KOPT-K1 (cell line): ENCODE data around the gene NTM.

Experiments used
- H3K27ac ChIP-seq: fragments of 200-600 bp; sonication (generic); 2 replicates; pipeline ENCODE4 v1.5.1; 2016; ENCODE audit warnings: antibody characterized with exemption, mild to moderate bottlenecking, low read depth, low read length; ENCODE audit not compliant: poor library complexity, severe bottlenecking
- H3K36me3 ChIP-seq: fragments of 200-600 bp; sonication (generic); 2 replicates; pipeline ENCODE4 v1.5.1; 2017; ENCODE audit warnings: antibody characterized with exemption, mild to moderate bottlenecking, low read length, moderate library complexity; ENCODE audit not compliant: insufficient read depth
- H3K9me3 ChIP-seq: fragments of 200-600 bp; sonication (generic); 2 replicates; pipeline ENCODE4 v1.5.1; 2017; ENCODE audit warnings: antibody characterized with exemption, low read length, mild to moderate bottlenecking; ENCODE audit not compliant: insufficient read depth, poor library complexity, severe bottlenecking

NTM gene

DNA sequence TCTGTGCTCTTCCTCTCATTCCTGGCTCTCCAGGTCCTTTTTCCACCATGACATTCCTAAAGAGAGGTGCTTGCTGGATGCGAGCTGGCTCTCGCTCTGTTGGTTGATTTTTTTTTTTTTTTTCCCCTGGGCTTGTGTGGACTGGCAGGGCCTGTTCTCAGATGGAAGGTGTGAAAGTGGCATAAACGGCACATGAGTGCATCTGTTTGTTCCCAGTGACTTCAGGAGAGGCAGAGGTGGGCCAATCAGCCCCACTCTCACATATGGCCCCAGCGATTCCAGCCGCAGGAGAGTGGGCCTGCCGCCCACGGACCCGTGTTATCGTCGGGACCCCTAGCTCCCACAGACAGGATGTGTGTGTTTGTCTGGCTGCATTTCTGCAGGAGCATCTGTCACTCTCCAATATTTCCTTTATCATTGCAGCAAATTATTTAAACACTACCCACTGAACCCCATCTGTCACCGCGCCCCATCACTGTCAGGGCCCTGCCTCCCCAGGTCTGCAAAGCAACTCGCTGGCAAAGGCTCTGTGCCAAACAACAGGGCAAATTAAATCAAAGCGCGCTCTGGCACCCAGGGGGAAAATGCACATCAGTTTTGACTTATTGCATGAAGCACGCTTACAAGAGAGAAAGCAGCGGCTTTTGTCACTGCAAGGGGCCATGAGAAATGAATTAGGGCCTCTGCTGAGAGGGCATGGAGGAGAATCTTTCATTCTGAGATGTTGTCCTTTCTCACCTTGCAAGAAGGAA, 886.3 kb downstream of the NTM start:
- H3K9me3 ChIP-seq: no peaks in the 10 kb centered on the region
- H3K27ac ChIP-seq: no peak overlapping the region
- no peaks in the 10 kb centered on the region for H3K36me3 ChIP-seq

DNA sequence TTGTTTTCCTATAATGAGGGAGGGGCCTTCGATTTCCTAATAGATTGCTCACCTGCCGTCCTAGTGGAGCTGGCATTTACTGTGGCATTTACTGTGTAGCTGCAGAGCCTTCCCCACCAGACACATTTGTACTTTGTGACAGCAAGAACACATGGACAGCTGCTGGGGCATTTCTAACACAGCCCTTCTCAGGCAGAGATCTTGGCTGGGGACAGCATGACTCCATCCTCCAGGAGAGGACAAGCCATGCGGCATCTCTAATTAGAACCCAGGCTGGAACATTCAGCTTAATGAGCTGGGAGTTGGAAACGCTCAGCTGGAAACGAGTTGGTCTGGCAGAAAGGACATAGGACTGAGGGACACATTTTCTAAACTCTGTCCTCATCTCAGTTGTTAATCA, 887.5 kb downstream of the NTM start:
- no peak overlapping the region for H3K27ac ChIP-seq
- H3K36me3 ChIP-seq: no peaks in the 10 kb centered on the region
- no peaks in the 10 kb centered on the region for H3K9me3 ChIP-seq

DNA sequence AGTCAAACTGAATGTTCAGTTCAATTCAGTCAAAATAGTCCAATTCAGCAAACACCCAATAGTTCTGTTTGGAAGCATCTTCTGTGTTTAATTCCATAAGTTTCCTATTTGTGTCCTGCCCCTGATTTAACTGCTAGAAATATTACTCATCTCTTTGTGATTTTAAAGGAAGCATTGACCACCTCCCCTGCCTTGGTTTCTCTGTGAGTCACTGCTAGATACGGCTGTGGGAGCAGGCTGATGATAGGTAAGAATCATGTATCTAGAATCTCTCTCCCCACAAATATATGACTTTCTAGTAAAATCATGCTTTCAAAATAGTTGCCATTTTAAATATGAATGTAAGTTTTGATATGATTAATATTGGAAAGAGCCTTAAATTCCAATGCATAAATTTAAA, 888.5 kb downstream of the NTM start:
- H3K27ac ChIP-seq: no peak overlapping the region
- H3K36me3 ChIP-seq: no peaks in the 10 kb centered on the region
- H3K9me3 ChIP-seq: no peaks in the 10 kb centered on the region

DNA sequence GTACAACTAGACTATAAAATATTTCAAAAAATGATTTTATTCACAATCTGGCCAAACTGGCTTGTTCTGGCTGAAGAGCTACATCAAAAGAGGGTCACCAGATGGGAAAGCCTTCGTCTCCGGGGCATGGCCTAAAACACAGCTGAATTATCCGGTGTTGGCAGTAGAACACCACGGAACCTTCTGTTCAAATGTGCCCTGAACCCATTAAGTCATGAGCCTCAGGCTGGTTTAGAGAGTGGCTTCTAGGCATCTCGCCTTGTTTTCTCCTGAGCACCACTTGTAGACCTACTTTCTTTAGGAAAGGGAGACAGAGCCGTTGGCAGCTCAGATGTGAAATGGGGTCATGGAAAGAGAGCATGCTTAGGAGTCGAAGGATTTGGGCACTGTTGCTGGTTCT, 890.2 kb downstream of the NTM start:
- no peaks in the 10 kb centered on the region for H3K36me3 ChIP-seq
- no peaks in the 10 kb centered on the region for H3K9me3 ChIP-seq
- no peak overlapping the region for H3K27ac ChIP-seq

DNA sequence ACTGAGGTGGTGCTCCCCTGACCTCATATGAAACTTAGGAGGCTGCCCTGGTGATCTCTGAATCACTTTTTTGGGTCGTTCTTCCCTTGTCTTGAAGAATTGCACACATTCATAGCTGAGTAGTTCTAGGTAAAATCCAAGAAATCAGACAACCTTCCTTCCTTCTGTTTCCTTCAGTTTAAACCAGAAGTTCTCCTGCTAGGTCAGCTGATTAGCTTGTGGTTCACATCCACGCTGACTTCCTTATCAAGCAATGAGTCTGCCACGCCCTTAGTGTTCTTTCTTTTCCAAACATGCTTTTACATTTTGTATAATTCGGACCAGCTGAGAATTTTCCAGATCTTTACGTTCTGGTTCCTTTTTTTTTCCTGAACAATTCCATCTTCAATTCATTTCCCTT, 892.8 kb downstream of the NTM start:
- H3K27ac ChIP-seq: no peak overlapping the region
- H3K36me3 ChIP-seq: no peaks in the 10 kb centered on the region
- no peaks in the 10 kb centered on the region for H3K9me3 ChIP-seq

DNA sequence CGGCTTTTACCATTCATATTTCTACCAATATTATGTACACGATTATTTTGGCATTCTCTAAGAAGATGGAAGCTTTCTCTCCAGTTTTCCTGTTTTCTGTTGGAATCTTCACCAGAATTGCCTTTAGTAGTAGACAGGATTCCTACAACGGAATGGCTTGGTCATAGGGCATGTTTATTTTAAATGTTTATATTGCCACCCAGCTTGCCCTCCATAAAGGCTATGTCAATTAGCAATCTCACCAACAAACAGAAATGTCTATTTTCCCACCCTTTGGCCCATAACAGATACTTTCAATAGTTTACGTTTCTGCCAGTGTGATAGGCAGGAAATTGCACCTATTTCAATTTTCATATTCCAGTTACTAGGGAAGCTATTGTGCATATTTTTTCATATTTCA, 893.5 kb downstream of the NTM start:
- Histone ChIP-seq H3K9me3 (no peaks in the 10 kb centered on the region), H3K36me3 (no peaks in the 10 kb centered on the region), H3K27ac (no peak overlapping the region)

DNA sequence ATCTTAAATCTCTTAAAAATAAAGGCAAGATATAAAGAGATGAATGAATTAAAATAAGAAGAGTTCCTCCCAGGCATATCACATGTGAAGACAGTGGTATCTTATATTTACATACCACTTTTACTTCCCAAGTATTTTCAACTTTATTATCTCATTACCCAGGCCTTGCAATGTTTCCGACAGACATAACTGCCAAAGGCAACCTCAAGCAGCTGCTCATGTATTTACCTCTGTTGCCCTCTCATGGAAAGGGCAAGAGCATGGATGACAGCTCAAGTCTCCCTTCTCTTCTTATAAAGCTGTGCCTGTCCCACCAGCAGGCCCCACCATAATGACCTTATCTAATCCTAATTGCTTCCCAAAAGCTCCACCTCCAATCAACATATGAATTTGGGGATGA, 894.2 kb downstream of the NTM start:
- no peaks in the 10 kb centered on the region for H3K36me3 ChIP-seq
- H3K27ac ChIP-seq: no peak overlapping the region
- H3K9me3 ChIP-seq: no peaks in the 10 kb centered on the region

DNA sequence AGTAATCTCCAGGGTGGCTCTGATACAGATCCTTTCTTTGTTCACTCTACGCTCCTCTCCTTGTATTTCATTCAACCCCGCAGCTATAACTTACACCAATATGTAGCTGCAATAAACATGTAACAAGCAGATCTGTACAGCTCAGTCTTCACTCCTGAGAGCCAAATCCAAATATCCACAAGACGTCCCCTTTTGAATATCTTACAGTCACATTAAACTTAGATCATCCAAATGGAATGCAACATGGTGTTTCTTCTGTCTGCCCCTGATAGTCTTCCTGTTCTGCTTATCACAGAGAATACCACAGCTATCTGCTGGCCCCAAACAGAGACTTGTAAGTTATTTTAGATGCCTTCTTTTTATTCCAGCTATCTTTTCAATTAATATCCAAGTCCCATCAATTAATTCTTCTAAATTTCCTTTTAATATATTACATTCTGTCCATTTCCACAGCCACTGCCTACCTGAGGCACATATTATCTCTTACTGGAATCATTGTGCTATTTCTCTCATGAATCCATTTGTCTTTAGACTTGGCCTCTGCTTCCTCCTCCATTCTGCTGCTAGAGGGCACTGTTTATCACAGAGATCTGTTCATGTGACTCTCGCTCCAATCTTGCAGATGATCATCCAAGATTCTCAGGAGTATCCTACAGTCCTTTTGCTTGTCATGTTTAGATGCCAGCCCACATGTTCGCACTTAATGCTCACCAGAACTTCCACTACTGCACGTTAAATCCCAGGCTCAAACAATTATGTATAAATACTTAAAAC, 908.6 kb downstream of the NTM start:
- H3K9me3 ChIP-seq: no peaks in the 10 kb centered on the region
- H3K27ac ChIP-seq: no peak overlapping the region
- H3K36me3 ChIP-seq: no peaks in the 10 kb centered on the region

DNA sequence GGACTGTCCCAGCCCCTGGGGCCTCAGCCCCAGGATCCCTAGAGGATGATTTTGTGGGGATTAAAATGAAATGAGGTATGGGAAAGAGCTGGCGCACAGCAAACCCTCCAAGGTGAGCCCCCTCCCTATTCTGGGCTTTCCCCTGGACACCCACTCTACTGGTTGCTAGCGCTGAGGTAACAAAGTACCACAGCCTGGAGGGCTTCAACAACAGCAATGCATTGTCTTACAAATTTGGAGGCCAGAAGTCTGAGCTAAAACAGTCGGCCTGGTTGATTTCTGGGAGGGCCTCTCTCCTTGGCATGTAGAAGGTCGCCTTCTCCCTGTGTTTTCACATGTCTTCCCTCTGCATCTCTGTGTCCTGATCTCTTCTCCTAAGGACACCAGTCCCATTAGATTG, 913.6 kb downstream of the NTM start:
- no peak overlapping the region for H3K27ac ChIP-seq
- H3K36me3 ChIP-seq: no peaks in the 10 kb centered on the region
- H3K9me3 ChIP-seq: no peaks in the 10 kb centered on the region

DNA sequence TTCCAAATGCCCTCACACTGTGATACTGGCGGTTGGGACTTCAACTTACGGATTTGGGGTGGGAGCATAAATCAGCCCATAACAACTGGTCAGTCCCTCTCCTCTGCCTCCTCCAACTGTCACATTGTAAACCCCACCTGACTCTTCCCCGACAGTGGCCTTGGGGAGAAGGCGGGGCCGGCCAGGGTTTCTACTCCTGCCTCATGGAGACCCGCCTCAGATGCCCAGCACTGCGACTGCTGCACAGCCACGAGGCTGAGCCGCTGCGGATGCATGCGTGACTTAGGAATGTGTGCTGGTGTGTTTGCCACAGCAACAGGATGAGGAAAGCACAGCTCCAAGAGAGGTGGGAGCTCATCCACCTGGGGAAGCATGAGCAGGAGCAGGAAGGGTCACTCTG, 914.2 kb downstream of the NTM start:
- Histone ChIP-seq H3K9me3 (no peaks in the 10 kb centered on the region), H3K27ac (no peak overlapping the region), H3K36me3 (no peaks in the 10 kb centered on the region)

DNA sequence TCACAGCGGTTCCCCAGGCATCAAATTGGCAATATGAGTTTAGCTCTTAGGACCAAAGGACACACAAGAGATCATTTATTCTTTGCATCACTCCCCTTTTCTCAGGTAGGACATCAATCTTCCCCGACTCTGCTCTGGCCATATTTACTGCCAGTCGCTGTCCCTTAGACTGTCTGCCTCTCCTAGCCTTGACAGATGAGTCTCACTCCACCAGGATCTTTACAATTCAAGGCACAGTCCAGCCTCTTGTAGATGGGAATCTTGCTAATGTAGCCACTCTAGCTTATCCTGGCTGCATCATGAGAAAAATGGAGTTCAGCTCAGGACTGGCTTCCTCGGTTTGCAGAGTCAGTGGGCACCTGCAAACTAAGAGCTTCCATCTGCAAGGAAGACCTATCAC, 915.2 kb downstream of the NTM start:
- Histone ChIP-seq H3K9me3 (no peaks in the 10 kb centered on the region), H3K36me3 (no peaks in the 10 kb centered on the region), H3K27ac (no peak overlapping the region)

DNA sequence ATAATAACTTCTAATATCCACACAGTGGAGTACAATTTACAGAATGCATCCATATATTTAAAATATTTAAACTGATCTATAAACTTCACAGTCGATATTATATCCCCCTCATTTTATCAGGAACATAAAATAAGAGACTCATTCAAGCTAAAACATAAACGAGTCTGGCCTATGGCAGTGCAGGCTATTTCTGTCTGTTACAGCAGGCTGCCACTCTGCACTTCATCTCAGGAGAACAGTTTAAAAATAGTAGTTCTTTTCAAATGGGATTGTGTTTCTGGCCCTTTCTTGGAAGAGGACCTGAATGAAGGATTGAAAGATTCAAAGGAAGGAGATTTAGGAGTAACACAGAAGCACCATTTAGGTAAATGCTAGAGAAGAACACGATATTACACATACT, 915.7 kb downstream of the NTM start:
- H3K9me3 ChIP-seq: no peaks in the 10 kb centered on the region
- no peaks in the 10 kb centered on the region for H3K36me3 ChIP-seq
- no peak overlapping the region for H3K27ac ChIP-seq

DNA sequence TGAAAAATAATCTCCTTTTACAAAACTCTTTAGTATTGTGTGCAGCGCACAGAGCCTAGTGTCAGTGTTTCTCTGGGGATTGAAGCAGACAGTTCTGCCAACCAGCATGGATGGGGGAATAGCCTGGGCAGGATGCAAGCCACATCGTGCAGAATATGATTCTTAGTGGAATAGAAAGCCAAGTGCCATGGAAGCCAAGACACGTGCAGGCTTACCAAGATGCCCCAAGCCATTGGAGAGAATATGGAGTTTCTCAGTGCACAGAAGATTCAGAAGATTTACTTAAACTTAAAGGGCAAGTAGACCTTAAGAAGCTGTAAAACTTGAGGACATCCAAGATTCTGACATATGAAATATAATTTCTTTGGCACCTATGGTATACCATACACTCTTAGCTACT, 917.6 kb downstream of the NTM start:
- no peak overlapping the region for H3K27ac ChIP-seq
- H3K9me3 ChIP-seq: no peaks in the 10 kb centered on the region
- H3K36me3 ChIP-seq: no peaks in the 10 kb centered on the region

DNA sequence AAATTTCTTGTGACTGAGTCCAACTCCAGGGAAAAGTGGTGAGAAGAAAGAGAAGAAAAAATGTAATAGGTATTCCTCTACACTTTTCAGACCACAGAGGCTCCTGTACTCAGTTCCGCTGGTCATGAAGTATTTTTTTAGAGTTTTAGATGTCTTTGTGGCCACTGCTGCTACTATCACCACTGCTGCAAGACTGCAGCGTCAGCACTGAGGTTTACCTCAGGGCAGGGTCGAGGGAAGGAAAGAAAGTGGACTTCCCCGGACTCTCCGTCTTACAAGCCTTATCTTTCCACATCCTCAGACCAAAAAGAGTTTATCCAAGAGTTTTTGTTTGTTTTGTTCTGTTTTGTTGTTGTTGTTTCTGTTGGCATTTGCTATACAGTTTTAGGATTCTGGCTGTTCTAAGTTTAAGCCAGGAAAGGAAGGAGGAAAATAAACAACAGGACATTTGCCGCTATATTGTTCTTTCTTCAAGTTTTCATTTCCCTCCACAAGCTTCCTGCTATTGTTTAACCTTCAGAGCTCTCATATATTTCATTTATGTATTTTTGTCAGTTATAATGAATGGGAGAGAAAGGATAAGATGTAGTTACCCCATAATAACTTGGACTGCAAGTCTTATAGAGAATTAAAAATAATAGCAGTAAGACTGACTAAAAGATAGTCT, 919.3 kb downstream of the NTM start:
- Histone ChIP-seq H3K36me3 (no peaks in the 10 kb centered on the region), H3K9me3 (no peaks in the 10 kb centered on the region), H3K27ac (no peak overlapping the region)

DNA sequence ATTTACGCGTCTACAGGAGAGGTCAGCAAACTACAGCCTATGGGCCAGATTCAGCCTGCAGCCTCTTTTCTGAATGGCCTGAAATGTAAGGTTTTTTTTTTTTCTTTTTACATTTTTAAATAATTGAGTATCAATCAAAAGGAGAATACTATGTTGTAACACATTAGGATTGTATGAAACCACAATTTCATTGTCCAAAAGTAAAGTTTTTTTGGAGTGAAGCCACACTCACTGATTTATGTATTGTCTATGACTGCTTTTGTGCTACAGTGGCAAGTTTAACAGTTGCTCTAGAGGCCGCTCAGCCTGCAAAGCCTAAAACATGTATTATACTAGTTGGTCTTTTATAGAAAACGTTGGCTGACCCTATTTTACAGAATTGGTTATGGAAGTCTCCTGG, 923.2 kb downstream of the NTM start:
- Histone ChIP-seq H3K36me3 (no peaks in the 10 kb centered on the region), H3K27ac (no peak overlapping the region), H3K9me3 (no peaks in the 10 kb centered on the region)
